Vagina (tissue), 2 donors: ENCODE results near the gene FZR1.

Experiments used
- CTCF ChIP-seq, 3 experiments: fragments of 450-650 bp in 2 of 3; fragments of 200-600 bp in 1 of 3; sonication (generic) in 1 of 3; IDR thresholded peaks; one replicate each; pipeline ENCODE4 v1.5.1; 2017 to 2019; ENCODE audit warnings: antibody characterized with exemption in 3 of 3, mild to moderate bottlenecking in 2 of 3, moderate library complexity in 2 of 3
- POLR2A ChIP-seq, 2 donors: fragments of 450-650 bp; IDR thresholded peaks; one replicate each; pipeline ENCODE4 v1.6.1; 2017; ENCODE audit warnings: antibody characterized with exemption in 2 of 2, mild to moderate bottlenecking in 2 of 2, moderate library complexity in 2 of 2

- TF ChIP-seq CTCF (IDR thresholded peaks at IDR 0.05): no peak
- TF ChIP-seq POLR2A (IDR thresholded peaks at IDR 0.05): no peak
Observed at GRCh38 chr19:3468211-3468610, 37.9 kb upstream of the FZR1 start.
